ENCODE data around the gene AGMO. TPM values are rescaled to one million over a fixed set of nuclear protein-coding genes. Genes with fewer than 3 reads are reported as not detected.

The AGMO gene
- total RNA-seq, 2 donors from 2014 or later: 1.9 TPM; not detected in 1

GRCh38 chr7:15507708-15508107, 54.1 kb downstream of the AGMO start:
- Mint-ChIP-seq H3K4me3 (no peak overlapping the region), H3K9me3 (no peaks in the 10 kb centered on the region), H3K27me3 (ENCODE audit: insufficient read depth) (no peaks in the 10 kb centered on the region), H3K4me1 (no peaks in the 10 kb centered on the region), H3K36me3 (ENCODE audit: low read depth) (no peaks in the 10 kb centered on the region), H3K27ac (no peak overlapping the region)
- H3K27me3 ChIP-seq (ENCODE audit: control insufficient read depth, insufficient read depth, low read length, poor library complexity, severe bottlenecking): no peaks in the 10 kb centered on the region
- H3K36me3 ChIP-seq (ENCODE audit: control insufficient read depth, insufficient read depth, low read length): no peaks in the 10 kb centered on the region
- H3K4me3 ChIP-seq (ENCODE audit: low read length): no peak overlapping the region
- no peak overlapping the region for H3K9ac ChIP-seq (ENCODE audit: extremely low read depth, low read length, poor library complexity, severe bottlenecking)
- DNase-seq: no peak
- no peaks in the 10 kb centered on the region for H3K4me1 ChIP-seq (ENCODE audit: control insufficient read depth, insufficient read depth, low read length)
- H3K9me3 ChIP-seq (ENCODE audit: control insufficient read depth, low read length): no peaks in the 10 kb centered on the region
- no peak overlapping the region for H3K27ac ChIP-seq (ENCODE audit: low read depth, low read length)
- 95 to 100% methylated on average over 2 to 3 of the region's 3 CpGs for WGBS, 2 experiments (ENCODE audit: insufficient coverage in 1 of 2, insufficient read length in 1 of 2)
- TF ChIP-seq CTCF (conservative IDR thresholded peaks at IDR 0.05): no peak

GRCh38 chr7:15507171-15507570, 54.6 kb downstream of the AGMO start:
- Histone ChIP-seq H3K9me3 (ENCODE audit: control insufficient read depth, low read length) (no peaks in the 10 kb centered on the region), H3K36me3 (ENCODE audit: control insufficient read depth, insufficient read depth, low read length) (no peaks in the 10 kb centered on the region), H3K4me1 (ENCODE audit: control insufficient read depth, insufficient read depth, low read length) (no peaks in the 10 kb centered on the region), H3K4me3 (ENCODE audit: low read length) (no peak overlapping the region), H3K27ac (ENCODE audit: low read depth, low read length) (no peak overlapping the region), H3K9ac (ENCODE audit: extremely low read depth, low read length, poor library complexity, severe bottlenecking) (no peak overlapping the region), H3K27me3 (ENCODE audit: control insufficient read depth, insufficient read depth, low read length, poor library complexity, severe bottlenecking) (no peaks in the 10 kb centered on the region)
- H3K36me3 Mint-ChIP-seq (ENCODE audit: low read depth): no peaks in the 10 kb centered on the region
- H3K4me3 Mint-ChIP-seq: no peak overlapping the region
- H3K9me3 Mint-ChIP-seq: no peaks in the 10 kb centered on the region
- DNase-seq: no peak
- no peaks in the 10 kb centered on the region for H3K27me3 Mint-ChIP-seq (ENCODE audit: insufficient read depth)
- no peaks in the 10 kb centered on the region for H3K4me1 Mint-ChIP-seq
- TF ChIP-seq CTCF (conservative IDR thresholded peaks at IDR 0.05): no peak
- H3K27ac Mint-ChIP-seq: no peak overlapping the region
- WGBS, 2 experiments (ENCODE audit: insufficient coverage in 1 of 2, insufficient read length in 1 of 2): 75 to 100% methylated on average over 3 of the region's 3 CpGs

- H3K9me3 ChIP-seq (ENCODE audit: control insufficient read depth, low read length): no peaks in the 10 kb centered on the region
- H3K36me3 Mint-ChIP-seq (ENCODE audit: low read depth): no peaks in the 10 kb centered on the region
- H3K27ac ChIP-seq (ENCODE audit: low read depth, low read length): no peak overlapping the region
- no peaks in the 10 kb centered on the region for H3K9me3 Mint-ChIP-seq
- no peak overlapping the region for H3K9ac ChIP-seq (ENCODE audit: extremely low read depth, low read length, poor library complexity, severe bottlenecking)
- TF ChIP-seq CTCF (conservative IDR thresholded peaks at IDR 0.05): no peak
- H3K4me1 ChIP-seq (ENCODE audit: control insufficient read depth, insufficient read depth, low read length): no peaks in the 10 kb centered on the region
- H3K27ac Mint-ChIP-seq: no peak overlapping the region
- no peak overlapping the region for H3K4me3 ChIP-seq (ENCODE audit: low read length)
- no peaks in the 10 kb centered on the region for H3K27me3 ChIP-seq (ENCODE audit: control insufficient read depth, insufficient read depth, low read length, poor library complexity, severe bottlenecking)
- H3K27me3 Mint-ChIP-seq (ENCODE audit: insufficient read depth): no peaks in the 10 kb centered on the region
- H3K4me1 Mint-ChIP-seq: no peaks in the 10 kb centered on the region
- no peak for DNase-seq
- no peak overlapping the region for H3K4me3 Mint-ChIP-seq
- no peaks in the 10 kb centered on the region for H3K36me3 ChIP-seq (ENCODE audit: control insufficient read depth, insufficient read depth, low read length)
Observed at GRCh38 chr7:15505761-15506160, 56.1 kb downstream of the AGMO start.

Data from endodermal cell (in vitro differentiated cells).